Choroid plexus epithelial cell (primary cell): ENCODE measurements around the gene SPOCK1.

Source experiments
- DNase-seq: peaks from one replicate; pipeline ENCODE4 v3.0.0-alpha.2; 2010; ENCODE audit warnings: low read depth
- H3K4me3 ChIP-seq: 2 replicates; pipeline ENCODE4 v1.5.1; 2011; ENCODE audit warnings: low read depth, mild to moderate bottlenecking, control low read depth, low read length, moderate library complexity
- TF ChIP-seq, protein P1 (sequence below): conservative IDR thresholded peaks from 2 replicates; pipeline ENCODE4 v1.5.1; 2011; ENCODE audit warnings: low read depth, mild to moderate bottlenecking, control low read depth, inconsistent platforms, low read length, moderate library complexity

Gene SPOCK1

DNA sequence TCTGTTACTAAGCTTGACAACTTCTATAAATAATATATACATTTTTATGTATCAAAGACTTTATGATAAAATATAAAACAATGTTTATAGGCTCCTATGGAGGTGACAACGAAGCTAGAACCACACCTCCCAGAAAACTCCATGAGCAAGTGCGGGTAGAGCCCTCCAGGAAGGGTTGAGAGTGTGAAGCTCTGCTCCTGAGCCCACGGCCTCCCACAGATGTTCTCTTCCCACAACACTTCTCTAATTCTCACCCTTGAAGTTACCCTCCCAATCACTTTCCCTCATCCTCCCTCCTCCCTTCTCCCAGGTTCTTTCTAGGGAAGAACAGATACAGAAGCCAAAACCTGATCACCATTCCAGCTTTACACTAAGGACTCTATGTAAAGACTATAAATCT, 427.6 kb downstream of the SPOCK1 start:
- no peak overlapping the region for H3K4me3 ChIP-seq
- no peak for DNase-seq
- TF ChIP-seq, protein P1, sequence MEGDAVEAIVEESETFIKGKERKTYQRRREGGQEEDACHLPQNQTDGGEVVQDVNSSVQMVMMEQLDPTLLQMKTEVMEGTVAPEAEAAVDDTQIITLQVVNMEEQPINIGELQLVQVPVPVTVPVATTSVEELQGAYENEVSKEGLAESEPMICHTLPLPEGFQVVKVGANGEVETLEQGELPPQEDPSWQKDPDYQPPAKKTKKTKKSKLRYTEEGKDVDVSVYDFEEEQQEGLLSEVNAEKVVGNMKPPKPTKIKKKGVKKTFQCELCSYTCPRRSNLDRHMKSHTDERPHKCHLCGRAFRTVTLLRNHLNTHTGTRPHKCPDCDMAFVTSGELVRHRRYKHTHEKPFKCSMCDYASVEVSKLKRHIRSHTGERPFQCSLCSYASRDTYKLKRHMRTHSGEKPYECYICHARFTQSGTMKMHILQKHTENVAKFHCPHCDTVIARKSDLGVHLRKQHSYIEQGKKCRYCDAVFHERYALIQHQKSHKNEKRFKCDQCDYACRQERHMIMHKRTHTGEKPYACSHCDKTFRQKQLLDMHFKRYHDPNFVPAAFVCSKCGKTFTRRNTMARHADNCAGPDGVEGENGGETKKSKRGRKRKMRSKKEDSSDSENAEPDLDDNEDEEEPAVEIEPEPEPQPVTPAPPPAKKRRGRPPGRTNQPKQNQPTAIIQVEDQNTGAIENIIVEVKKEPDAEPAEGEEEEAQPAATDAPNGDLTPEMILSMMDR, result no peak

DNA sequence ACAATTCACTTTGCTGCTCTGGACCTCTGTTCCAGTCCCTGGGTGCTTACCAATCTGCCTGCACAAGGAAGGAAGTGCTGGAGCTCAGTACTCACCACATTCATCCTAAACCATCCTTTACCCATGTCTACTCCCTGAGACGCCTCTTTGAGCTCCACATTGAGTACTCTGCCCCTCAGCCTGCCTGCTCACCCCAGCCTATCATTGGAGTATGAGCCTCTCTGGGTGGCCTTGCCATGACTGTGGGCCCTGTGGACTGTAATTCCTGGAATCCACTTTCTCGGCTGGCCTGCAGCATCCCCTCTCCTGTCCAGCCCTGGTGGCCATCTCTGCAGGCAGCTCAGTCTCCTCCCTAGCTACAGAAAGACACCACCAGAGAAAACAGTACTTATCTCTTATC, 428.6 kb downstream of the SPOCK1 start:
- no peak for DNase-seq
- TF ChIP-seq, protein P1, result no peak
- no peak overlapping the region for H3K4me3 ChIP-seq

DNA sequence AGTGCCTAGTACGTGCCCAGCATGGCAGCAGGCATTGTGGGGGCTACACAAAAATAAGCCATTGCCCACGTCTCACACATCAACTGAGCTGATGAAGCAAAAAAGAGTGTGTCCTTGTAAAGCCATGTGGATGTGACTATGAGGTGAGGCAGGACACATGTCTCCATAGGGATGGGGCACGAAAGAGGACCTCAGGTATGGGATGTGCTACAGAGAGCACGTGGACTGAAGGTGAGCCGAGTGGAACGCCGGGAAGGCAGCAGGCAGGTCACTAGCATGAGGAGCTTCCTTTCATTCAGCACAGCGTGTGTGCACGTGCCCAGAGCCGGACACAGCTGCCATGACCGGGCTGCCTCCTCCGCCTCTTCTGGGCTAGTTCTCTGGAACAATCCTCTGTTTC, 429.8 kb downstream of the SPOCK1 start:
- TF ChIP-seq, protein P1, result no peak
- DNase-seq, result no peak
- H3K4me3 ChIP-seq, result no peak overlapping the region

DNA sequence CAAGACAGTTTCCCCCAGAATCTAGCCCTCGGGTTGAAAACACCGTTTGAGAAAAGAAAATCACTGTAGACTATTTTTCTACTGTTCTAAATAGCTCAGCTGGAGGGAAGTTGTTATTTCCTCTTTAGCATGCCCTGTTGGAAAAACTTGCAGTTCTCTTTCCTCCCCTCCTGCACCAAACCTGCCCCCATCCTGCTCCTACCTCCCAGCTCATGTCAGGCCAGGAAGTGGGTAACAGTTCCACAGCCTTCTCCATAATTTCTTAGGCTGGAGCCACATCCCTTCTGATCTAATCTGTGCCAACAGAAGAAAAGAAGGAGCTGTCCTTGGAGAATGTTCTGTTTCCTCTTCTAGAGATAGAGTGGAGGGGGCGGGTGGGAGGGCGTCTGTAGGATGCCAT, 437.7 kb downstream of the SPOCK1 start:
- H3K4me3 ChIP-seq, result no peak overlapping the region
- TF ChIP-seq, protein P1, result no peak
- no peak for DNase-seq

DNA sequence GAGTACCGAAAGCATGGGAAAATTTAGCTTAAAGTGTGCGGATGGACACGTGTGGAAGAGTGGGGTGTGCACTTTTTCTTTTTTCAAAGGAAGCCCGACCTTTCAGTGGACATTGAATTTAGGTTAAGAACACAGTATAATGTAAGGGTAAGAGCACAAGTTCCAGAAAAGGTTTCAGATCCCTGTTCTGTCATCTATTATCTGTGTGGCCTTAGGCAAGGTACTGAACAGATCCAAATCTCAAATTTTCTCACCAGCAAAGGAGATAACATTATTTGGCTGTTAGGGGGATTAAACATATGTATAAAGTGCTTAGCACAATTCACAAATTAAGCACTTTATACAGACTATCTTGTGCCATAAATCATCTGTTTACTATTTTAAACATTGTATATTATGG, 441.0 kb downstream of the SPOCK1 start:
- no peak for DNase-seq
- H3K4me3 ChIP-seq, result no peak overlapping the region
- TF ChIP-seq, protein P1, result no peak

DNA sequence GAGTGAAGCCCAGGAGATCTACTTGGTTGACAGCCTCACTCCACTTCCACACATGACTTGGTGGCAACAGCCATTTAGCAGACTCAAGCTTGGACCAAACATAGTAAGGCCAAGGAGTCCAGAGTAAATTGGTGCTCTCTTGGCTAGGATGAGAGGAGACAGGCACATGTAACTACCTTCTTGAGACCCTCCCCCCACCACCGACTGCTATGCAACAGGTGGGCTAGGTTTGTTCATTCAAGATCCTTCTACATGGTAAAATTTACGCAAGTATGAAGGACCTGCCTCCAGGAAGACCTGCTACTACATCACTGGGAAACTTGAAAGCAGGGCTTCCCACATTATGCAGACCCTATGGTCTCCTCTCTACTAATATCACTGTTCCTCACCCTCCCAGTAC, 442.4 kb downstream of the SPOCK1 start:
- TF ChIP-seq, protein P1, result no peak
- H3K4me3 ChIP-seq, result no peak overlapping the region
- DNase-seq, result no peak

DNA sequence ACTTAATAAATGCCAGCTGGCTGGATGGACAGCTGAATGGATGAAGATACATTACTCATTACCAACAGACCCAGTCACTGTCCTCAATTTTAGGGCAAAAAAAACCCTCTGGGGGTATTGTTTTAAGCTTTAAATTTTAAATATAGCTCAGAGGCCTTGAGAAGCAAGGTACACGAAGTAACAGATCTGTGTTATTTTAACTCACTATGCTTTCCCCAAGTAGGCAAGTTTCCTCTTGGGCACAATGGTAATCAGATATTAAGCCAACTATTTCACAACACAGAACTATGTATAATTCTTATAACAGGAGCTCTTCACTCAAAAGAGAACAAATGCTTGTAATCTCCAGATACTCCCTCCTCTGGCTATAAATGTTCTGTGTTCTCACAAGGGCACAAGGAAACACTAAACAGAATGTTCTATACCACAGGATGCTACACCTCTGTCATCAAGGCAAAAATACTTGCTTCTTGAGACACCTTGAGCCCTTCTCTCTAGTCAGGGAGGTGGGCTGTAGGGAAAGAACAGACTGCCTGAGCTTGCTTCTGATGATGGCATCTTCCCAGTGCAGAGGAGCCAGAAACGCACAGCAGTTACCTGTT, 443.8 kb downstream of the SPOCK1 start:
- DNase-seq, result no peak
- TF ChIP-seq, protein P1, result no peak
- H3K4me3 ChIP-seq, result no peak overlapping the region
